Transverse colon (tissue), 4 donors: ENCODE measurements around the gene RAX.

Source experiments
- POLR2AphosphoS5 ChIP-seq, 3 donors: sonication (generic); formaldehyde crosslinking; IDR thresholded peaks; one replicate each; pipeline ENCODE4 v1.6.1; 2016; ENCODE audit warnings: antibody characterized with exemption in 3 of 3
- TF ChIP-seq, protein P1 (sequence below), 5 experiments: fragments of 200-600 bp in 3 of 5; fragments of 450-650 bp in 2 of 5; sonication (generic) in 3 of 5; IDR thresholded peaks; 1 replicate in 2 of 5; 2 replicates in 3 of 5; pipeline ENCODE4 v1.5.1; 2016 to 2017; ENCODE audit warnings: antibody characterized with exemption in 5 of 5, inconsistent platforms in 3 of 5, mild to moderate bottlenecking in 2 of 5, moderate library complexity in 1 of 5

GRCh38 chr18:59300676-59301285 is 27.5 kb upstream of the RAX start:
- TF ChIP-seq, protein P1, sequence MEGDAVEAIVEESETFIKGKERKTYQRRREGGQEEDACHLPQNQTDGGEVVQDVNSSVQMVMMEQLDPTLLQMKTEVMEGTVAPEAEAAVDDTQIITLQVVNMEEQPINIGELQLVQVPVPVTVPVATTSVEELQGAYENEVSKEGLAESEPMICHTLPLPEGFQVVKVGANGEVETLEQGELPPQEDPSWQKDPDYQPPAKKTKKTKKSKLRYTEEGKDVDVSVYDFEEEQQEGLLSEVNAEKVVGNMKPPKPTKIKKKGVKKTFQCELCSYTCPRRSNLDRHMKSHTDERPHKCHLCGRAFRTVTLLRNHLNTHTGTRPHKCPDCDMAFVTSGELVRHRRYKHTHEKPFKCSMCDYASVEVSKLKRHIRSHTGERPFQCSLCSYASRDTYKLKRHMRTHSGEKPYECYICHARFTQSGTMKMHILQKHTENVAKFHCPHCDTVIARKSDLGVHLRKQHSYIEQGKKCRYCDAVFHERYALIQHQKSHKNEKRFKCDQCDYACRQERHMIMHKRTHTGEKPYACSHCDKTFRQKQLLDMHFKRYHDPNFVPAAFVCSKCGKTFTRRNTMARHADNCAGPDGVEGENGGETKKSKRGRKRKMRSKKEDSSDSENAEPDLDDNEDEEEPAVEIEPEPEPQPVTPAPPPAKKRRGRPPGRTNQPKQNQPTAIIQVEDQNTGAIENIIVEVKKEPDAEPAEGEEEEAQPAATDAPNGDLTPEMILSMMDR (IDR thresholded peaks at IDR 0.05): no peak
- TF ChIP-seq POLR2AphosphoS5 (IDR thresholded peaks at IDR 0.05): no peak
